Esophagus muscularis mucosa (tissue), 3 donors: ENCODE data around the gene CASS4.

ENCODE experiments used
- CTCF ChIP-seq, 3 experiments: fragments of 200-600 bp in 2 of 3; fragments of 450-650 bp in 1 of 3; sonication (generic) in 2 of 3; IDR thresholded peaks; one replicate each; pipeline ENCODE4 v1.5.1; 2017 to 2019; ENCODE audit warnings: antibody characterized with exemption in 3 of 3, mild to moderate bottlenecking in 2 of 3, moderate library complexity in 1 of 3
- POLR2AphosphoS5 ChIP-seq, 2 donors: sonication (generic); formaldehyde crosslinking; IDR thresholded peaks; one replicate each; pipeline ENCODE4 v1.6.1; 2017; ENCODE audit warnings: antibody characterized with exemption in 2 of 2

- TF ChIP-seq CTCF (IDR thresholded peaks at IDR 0.05) (no peak), POLR2AphosphoS5 (IDR thresholded peaks at IDR 0.05) (no peak)
These were observed 10.2 kb downstream of the CASS4 start for GRCh38 chr20:56422076-56422823.
